Hepatocyte (in vitro differentiated cells): ENCODE results near the gene EDA. TPM values are rescaled to one million over a fixed set of nuclear protein-coding genes. Genes with fewer than 3 reads are reported as not detected.

Source experiments
- DNase-seq: peaks from one replicate; pipeline ENCODE4 v3.0.0-alpha.2; 2016; ENCODE audit warnings: low spot score
- H2AFZ ChIP-seq: fragments of 200-600 bp; sonication (generic); 2 replicates; pipeline ENCODE4 v1.6.0; 2016; ENCODE audit warnings: antibody characterized with exemption, mild to moderate bottlenecking
- H3K27ac ChIP-seq: fragments of 200-600 bp; sonication (generic); 2 replicates; pipeline ENCODE4 v1.5.1; 2016; ENCODE audit warnings: mild to moderate bottlenecking
- H3K27me3 ChIP-seq: fragments of 200-600 bp; sonication (generic); 2 replicates; pipeline ENCODE4 v1.6.1; 2016
- H3K36me3 ChIP-seq: fragments of 200-600 bp; sonication (generic); replicated peaks from 2 replicates; pipeline ENCODE4 v1.5.1; 2016; ENCODE audit warnings: low read depth; ENCODE audit not compliant: insufficient read depth
- H3K4me1 ChIP-seq: fragments of 200-600 bp; sonication (generic); 2 replicates; pipeline ENCODE4 v1.5.1; 2016; ENCODE audit warnings: mild to moderate bottlenecking, moderate library complexity; ENCODE audit not compliant: insufficient read depth
- H3K4me2 ChIP-seq: fragments of 200-600 bp; sonication (generic); 2 replicates; pipeline ENCODE4 v1.6.0; 2016
- H3K4me3 ChIP-seq: fragments of 200-600 bp; sonication (generic); 2 replicates; pipeline ENCODE4 v1.5.1; 2016; ENCODE audit warnings: mild to moderate bottlenecking
- H3K79me2 ChIP-seq: fragments of 200-600 bp; sonication (generic); 2 replicates; pipeline ENCODE4 v1.6.0; 2017; ENCODE audit warnings: mild to moderate bottlenecking
- H3K9me2 ChIP-seq: fragments of 200-600 bp; sonication (generic); replicated peaks from 2 replicates; pipeline ENCODE4 v1.6.0; 2017; ENCODE audit warnings: mild to moderate bottlenecking; ENCODE audit not compliant: insufficient read depth
- H3K9me3 ChIP-seq: fragments of 200-600 bp; sonication (generic); 2 replicates; pipeline ENCODE4 v1.5.1; 2016; ENCODE audit warnings: low read depth, mild to moderate bottlenecking
- H4K20me1 ChIP-seq: fragments of 200-600 bp; sonication (generic); 2 replicates; pipeline ENCODE4 v1.6.0; 2016; ENCODE audit warnings: mild to moderate bottlenecking; ENCODE audit not compliant: insufficient read depth, poor library complexity, severe bottlenecking
- EZH2 ChIP-seq: fragments of 200-600 bp; sonication (generic); IDR thresholded peaks from 2 replicates; pipeline ENCODE4 v1.6.1; 2016; ENCODE audit warnings: antibody characterized with exemption, mild to moderate bottlenecking, borderline replicate concordance
- EZH2phosphoT487 ChIP-seq: fragments of 200-600 bp; sonication (generic); IDR thresholded peaks from one replicate; pipeline ENCODE4 v1.6.1; 2018; ENCODE audit warnings: antibody characterized with exemption, mild to moderate bottlenecking, low read depth, moderate library complexity; ENCODE audit not compliant: unreplicated experiment, severe bottlenecking
- WGBS: methylation state at CpG from one replicate; pipeline ENCODE4 v1.1.6; 2016; ENCODE audit warnings: low lambda C conversion rate; ENCODE audit errors: missing lambda C conversion rate; 5-methylcytosine and 5-hydroxymethylcytosine counted together
- polyA plus RNA-seq: library from polyadenylated mRNA; unstranded; fragments of >200 nt; fragmentation: Nextera tagmentation; extraction: Ambion mirVana; gene quantifications from 2 replicates; pipeline ENCODE4 v1.2.1, GENCODE V29; 2016
- total RNA-seq: library from RNA; depleted of rRNA; stranded (reverse); fragments of >200 nt; gene quantifications from 2 replicates; pipeline ENCODE4 v1.2.3, GENCODE V29; 2014
- TF ChIP-seq, protein P1 (sequence below): fragments of 200-600 bp; sonication (generic); IDR thresholded peaks from 2 replicates; pipeline ENCODE4 v1.5.1; 2016; ENCODE audit warnings: antibody characterized with exemption, mild to moderate bottlenecking; ENCODE audit not compliant: poor library complexity

Gene EDA
- total and polyA plus RNA-seq, 2 experiments from 2014 or later = 4.7 to 19.1 TPM

DNA sequence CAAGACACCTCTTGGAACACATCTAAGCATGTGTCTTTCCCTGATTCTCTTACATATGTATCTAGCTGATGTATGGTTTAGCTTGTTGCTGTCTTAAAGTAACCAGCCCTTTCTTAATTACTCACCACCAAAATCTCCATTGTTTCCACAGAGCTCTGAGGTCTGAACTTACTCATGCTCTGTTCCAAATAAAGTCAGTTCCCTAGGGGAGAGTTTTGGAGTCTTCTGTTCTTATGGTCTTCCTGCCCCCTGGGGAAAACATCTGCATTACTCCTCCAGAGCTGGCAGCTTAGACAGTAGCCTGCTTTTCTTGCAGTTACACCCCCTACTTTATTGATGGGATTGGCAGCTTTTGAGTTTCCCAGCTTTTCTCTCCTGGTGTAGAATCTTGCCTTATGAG lies 125.8 kb downstream of the EDA start:
- no peak overlapping the region for H2AFZ ChIP-seq
- no peaks in the 10 kb centered on the region for H3K9me2 ChIP-seq
- no peak overlapping the region for H3K27ac ChIP-seq
- no peak overlapping the region for H3K4me2 ChIP-seq
- H3K27me3 ChIP-seq = no peaks in the 10 kb centered on the region
- no peak for DNase-seq
- H3K36me3 ChIP-seq = no peaks in the 10 kb centered on the region
- H4K20me1 ChIP-seq = no peaks in the 10 kb centered on the region
- no peaks in the 10 kb centered on the region for H3K79me2 ChIP-seq
- H3K4me3 ChIP-seq = no peak overlapping the region
- H3K4me1 ChIP-seq = no peaks in the 10 kb centered on the region
- TF ChIP-seq EZH2 (no peak), EZH2phosphoT487 (no peak)
- TF ChIP-seq, protein P1, sequence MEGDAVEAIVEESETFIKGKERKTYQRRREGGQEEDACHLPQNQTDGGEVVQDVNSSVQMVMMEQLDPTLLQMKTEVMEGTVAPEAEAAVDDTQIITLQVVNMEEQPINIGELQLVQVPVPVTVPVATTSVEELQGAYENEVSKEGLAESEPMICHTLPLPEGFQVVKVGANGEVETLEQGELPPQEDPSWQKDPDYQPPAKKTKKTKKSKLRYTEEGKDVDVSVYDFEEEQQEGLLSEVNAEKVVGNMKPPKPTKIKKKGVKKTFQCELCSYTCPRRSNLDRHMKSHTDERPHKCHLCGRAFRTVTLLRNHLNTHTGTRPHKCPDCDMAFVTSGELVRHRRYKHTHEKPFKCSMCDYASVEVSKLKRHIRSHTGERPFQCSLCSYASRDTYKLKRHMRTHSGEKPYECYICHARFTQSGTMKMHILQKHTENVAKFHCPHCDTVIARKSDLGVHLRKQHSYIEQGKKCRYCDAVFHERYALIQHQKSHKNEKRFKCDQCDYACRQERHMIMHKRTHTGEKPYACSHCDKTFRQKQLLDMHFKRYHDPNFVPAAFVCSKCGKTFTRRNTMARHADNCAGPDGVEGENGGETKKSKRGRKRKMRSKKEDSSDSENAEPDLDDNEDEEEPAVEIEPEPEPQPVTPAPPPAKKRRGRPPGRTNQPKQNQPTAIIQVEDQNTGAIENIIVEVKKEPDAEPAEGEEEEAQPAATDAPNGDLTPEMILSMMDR = no peak
- no peaks in the 10 kb centered on the region for H3K9me3 ChIP-seq

DNA sequence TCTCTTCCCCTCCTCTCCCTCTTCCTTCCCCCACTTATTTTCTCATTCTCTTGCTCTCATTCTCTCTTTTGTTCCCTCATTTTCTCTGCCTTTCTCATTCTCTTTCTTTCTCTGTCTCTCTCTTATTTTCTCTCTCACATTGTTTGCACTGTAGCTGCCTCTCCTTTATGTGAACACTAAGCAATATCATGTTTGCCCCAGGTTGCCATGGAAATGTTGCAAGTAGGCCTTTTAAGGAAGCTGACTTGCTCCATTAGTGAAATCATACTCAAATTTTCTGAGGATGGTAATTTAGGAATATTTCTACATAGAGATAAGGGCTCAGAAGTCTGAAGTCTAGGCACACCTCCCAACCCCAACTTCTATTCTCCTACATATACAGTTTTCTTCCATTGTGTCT lies 130.1 kb downstream of the EDA start:
- Histone ChIP-seq H3K79me2 (no peaks in the 10 kb centered on the region), H3K27me3 (no peaks in the 10 kb centered on the region), H3K36me3 (no peaks in the 10 kb centered on the region), H3K4me3 (no peak overlapping the region), H3K4me1 (no peaks in the 10 kb centered on the region), H2AFZ (no peak overlapping the region), H3K27ac (no peak overlapping the region), H3K9me3 (no peaks in the 10 kb centered on the region), H3K9me2 (no peaks in the 10 kb centered on the region), H4K20me1 (no peaks in the 10 kb centered on the region), H3K4me2 (no peak overlapping the region)
- TF ChIP-seq EZH2 (no peak), EZH2phosphoT487 (no peak)
- TF ChIP-seq, protein P1 = no peak
- no peak for DNase-seq

DNA sequence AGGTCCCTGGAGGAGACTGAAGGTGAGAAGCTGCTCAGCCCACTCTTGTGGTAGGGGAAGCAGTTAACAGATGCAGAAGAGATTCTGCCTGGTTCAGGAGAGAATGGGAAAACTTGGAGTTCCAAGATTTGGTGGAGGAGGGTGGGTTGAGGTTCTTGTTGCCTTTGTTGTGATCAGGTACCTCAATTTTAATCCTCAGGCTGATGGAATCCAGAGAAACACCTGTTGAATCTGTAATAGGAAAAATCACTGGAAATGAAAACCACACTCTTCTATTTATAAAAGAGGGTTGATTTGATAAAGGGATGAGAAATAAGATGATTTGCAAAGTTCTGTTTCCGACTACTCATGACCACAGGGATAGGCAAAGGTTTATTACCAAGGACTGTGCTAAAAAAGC lies 132.1 kb downstream of the EDA start:
- WGBS = 65% methylated on average over 1 of the region's 1 CpG
- Histone ChIP-seq H3K27me3 (no peaks in the 10 kb centered on the region), H2AFZ (no peak overlapping the region), H3K36me3 (no peaks in the 10 kb centered on the region), H3K27ac (no peak overlapping the region), H3K9me2 (no peaks in the 10 kb centered on the region), H3K9me3 (no peaks in the 10 kb centered on the region), H4K20me1 (no peaks in the 10 kb centered on the region), H3K4me3 (no peak overlapping the region), H3K4me1 (no peaks in the 10 kb centered on the region), H3K79me2 (no peaks in the 10 kb centered on the region), H3K4me2 (no peak overlapping the region)
- no peak for DNase-seq
- TF ChIP-seq, protein P1 = no peak
- TF ChIP-seq EZH2phosphoT487 (no peak), EZH2 (no peak)

DNA sequence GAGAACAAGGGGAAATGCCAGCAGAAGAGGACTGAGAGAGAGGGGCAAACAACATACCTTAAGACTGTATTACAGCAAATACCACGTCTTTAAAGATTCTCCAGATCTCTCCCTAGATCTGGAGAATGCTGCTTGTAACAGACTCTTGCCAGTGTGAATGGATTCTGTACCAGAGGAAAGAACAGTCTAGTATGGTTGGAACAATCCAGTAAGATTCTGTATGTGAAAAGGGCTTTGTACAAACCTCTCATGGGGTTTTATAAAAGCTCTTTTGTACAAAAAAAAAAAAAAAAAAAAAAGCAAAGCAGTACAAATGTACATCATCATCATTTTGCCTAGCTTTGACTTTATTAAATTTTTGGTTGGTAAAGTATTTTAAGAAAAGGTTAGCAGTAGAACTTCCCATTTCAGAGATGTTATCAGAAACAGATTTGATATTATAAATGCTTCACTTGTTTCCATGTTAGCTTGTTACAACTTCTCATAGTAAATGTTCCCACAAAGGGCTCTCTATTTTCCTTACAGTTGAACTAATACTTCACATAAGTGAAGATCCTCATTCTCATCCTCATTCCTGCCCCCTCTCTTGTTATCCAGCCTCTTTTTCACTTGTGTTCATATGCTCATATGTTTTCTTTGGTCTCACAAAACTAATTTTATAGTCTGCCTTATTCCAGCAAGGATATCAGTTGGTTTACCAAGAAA lies 144.2 kb downstream of the EDA start:
- no peak overlapping the region for H3K4me2 ChIP-seq
- no peaks in the 10 kb centered on the region for H3K36me3 ChIP-seq
- no peak for DNase-seq
- H2AFZ ChIP-seq = no peak overlapping the region
- no peaks in the 10 kb centered on the region for H3K9me3 ChIP-seq
- no peaks in the 10 kb centered on the region for H3K9me2 ChIP-seq
- no peaks in the 10 kb centered on the region for H3K4me1 ChIP-seq
- no peak overlapping the region for H3K4me3 ChIP-seq
- no peaks in the 10 kb centered on the region for H3K79me2 ChIP-seq
- 35% methylated on average over 1 of the region's 1 CpG for WGBS
- no peaks in the 10 kb centered on the region for H3K27me3 ChIP-seq
- no peaks in the 10 kb centered on the region for H4K20me1 ChIP-seq
- TF ChIP-seq EZH2phosphoT487 (no peak), EZH2 (no peak)
- TF ChIP-seq, protein P1 = no peak
- H3K27ac ChIP-seq = no peak overlapping the region
